Adipocyte (in vitro differentiated cells): ENCODE results near the gene NEUROG3.

ENCODE experiments used
- DNase-seq: peaks from one replicate; pipeline ENCODE4 v3.0.0-alpha.2; 2015; ENCODE audit warnings: low read depth
- H3K27me3 ChIP-seq: replicated peaks from 2 replicates; pipeline ENCODE4 v1.7.0; 2013; ENCODE audit warnings: mild to moderate bottlenecking, low read length, moderate library complexity; ENCODE audit not compliant: control insufficient read depth, insufficient read depth
- H3K36me3 ChIP-seq: 2 replicates; pipeline ENCODE4 v1.7.0; 2013; ENCODE audit warnings: low read length, mild to moderate bottlenecking, moderate library complexity; ENCODE audit not compliant: control insufficient read depth, insufficient read depth, severe bottlenecking
- H3K4me1 ChIP-seq: 2 replicates; pipeline ENCODE4 v1.7.0; 2013; ENCODE audit warnings: mild to moderate bottlenecking, low read length, moderate library complexity; ENCODE audit not compliant: control insufficient read depth, insufficient read depth
- H3K4me3 ChIP-seq: 2 replicates; pipeline ENCODE4 v1.7.0; 2013; ENCODE audit warnings: mild to moderate bottlenecking, low read length, moderate library complexity
- H3K9ac ChIP-seq: 2 replicates; pipeline ENCODE4 v1.7.0; 2013; ENCODE audit warnings: mild to moderate bottlenecking, low read length, moderate library complexity
- H3K9me3 ChIP-seq: 2 replicates; pipeline ENCODE4 v1.7.0; 2013; ENCODE audit warnings: mild to moderate bottlenecking, low read length, moderate library complexity; ENCODE audit not compliant: control insufficient read depth

The NEUROG3 gene

DNA sequence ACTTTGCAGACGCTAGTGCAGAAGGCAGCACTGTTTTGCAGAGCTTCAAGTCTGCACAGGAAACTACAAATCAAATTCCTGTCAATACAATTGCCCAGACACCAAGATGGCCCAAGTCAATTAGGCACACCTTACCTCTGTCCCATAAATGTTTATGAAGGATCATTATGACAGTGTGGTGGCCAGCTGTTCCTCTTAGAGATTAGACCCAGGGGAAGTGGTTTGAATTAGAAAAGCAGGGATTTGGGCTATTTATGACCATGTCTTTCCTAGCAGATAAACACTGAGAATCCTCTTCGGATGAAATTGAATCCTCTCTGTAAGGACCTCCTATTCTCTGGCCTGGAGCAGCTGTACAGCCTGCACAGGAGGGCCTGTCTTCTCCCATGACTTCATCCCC lies 9.9 kb upstream of the NEUROG3 start:
- no peaks in the 10 kb centered on the region for H3K36me3 ChIP-seq
- H3K9me3 ChIP-seq, result peaks cover 2% of the 10 kb centered on the region
- no peak overlapping the region for H3K9ac ChIP-seq
- H3K4me3 ChIP-seq, result no peak overlapping the region
- H3K27me3 ChIP-seq, result peaks cover 49% of the 10 kb centered on the region
- no peaks in the 10 kb centered on the region for H3K4me1 ChIP-seq
- DNase-seq, result no peak

GRCh38 chr10:69580435-69580834 lies 7.2 kb upstream of the NEUROG3 start:
- no peak for DNase-seq
- Histone ChIP-seq H3K4me3 (no peak overlapping the region), H3K4me1 (no peaks in the 10 kb centered on the region), H3K36me3 (no peaks in the 10 kb centered on the region), H3K9me3 (no peaks in the 10 kb centered on the region), H3K27me3 (peaks cover 60% of the 10 kb centered on the region), H3K9ac (no peak overlapping the region)

DNA sequence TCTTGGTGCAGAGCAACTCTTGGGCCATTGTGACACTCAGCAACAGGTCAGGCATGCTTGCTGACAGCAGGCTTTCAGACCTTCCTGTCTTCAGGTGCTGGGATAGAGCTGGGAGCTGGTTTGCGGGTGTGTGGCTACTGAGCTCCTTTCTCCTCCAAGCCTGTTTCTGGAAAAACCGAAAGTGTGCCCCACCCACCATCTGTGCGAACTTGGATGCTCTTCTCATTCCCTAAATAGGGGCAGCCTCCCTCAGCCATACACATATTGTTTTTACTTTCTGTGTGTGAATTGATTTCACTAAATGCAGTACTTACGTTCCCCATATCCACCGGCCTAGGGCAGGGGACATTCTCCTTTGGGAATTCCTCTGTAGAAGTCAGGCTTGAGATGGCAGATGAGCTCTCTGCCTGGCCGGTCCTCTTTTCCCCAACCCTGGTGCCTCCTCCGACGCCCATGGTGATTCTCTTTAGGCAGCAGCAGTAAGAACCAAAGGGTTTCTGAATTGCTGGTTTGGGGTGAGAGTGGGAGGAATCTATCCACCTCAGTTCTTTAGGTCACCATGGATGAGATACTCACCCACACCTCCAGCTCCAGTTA lies 6.3 kb upstream of the NEUROG3 start:
- H3K27me3 ChIP-seq, result peaks cover 60% of the 10 kb centered on the region
- H3K4me1 ChIP-seq, result no peaks in the 10 kb centered on the region
- H3K9me3 ChIP-seq, result no peaks in the 10 kb centered on the region
- no peak overlapping the region for H3K9ac ChIP-seq
- H3K4me3 ChIP-seq, result no peak overlapping the region
- no peaks in the 10 kb centered on the region for H3K36me3 ChIP-seq
- DNase-seq, result no peak

DNA sequence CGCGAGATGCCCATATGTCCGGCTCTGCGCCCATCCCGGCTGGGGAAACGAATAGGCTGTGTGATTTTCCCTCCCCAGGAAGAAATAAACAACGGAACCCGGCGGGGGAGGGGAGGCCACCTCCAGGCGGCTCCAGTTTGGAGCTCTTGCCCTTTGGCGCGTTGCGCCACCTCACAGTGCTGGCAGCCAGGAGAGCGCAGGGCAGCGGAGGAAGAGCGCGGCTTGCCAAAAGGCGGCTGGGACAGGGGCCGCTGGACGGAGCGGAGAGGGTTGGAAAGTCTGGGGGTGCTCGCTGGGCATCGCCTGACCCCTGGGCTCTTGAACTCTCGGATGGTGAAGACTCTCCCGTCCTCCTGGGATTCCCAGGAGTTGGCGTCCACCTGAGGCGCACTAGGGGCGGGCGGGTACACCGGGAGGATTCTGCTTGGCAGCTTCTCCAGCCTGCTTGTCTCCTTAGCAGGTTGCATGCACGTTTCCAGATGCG lies 5.3 kb upstream of the NEUROG3 start:
- Histone ChIP-seq H3K9ac (no peak overlapping the region), H3K9me3 (no peaks in the 10 kb centered on the region), H3K4me3 (no peak overlapping the region), H3K4me1 (no peaks in the 10 kb centered on the region), H3K36me3 (no peaks in the 10 kb centered on the region), H3K27me3 (peaks cover 67% of the 10 kb centered on the region)
- DNase-seq, result no peak

DNA sequence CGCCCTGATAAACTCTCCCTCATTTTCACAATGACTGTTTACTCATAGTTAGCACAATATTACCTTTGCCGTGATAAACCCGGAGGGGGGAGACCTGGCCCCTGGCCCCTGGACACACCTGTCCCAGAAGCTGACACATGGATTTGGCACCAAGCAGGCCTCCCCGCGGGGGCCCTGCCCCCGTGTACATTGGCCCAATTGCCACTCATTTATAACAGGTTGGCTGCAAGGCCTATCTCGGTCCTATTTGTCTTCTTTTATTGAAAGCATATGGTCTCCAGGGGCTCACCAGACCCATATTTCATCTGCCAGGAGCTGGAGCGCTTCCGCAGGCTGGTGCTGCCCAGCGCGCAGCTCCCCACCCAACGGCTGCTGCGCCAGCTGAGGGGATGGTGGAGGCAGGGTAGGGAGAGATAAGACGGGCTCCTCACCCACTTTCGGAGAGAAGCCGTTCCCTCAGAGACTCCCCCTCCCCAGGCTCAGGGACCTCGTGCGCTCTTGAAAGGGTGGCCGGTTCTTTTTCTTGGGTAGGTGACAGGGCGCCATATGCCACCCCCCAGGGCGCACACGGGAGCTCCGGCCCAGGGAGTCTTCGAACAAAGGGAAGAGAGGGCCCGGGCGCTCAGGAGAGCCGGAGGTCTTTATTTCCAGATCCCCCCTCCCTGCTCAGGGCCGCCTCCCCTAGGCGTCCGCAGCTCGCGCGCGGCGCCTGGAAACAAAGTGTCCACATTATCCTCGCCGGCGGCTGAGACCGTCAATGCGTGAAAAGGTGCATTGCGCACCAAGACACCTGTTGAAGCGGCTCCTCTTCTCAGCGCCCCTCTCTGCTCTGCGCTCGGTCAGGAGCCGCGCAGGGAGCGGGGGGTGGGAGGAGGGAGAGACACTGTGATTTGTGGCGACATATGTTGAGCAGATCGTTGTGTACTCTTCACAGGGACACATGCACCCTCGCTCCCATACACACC lies 4.3 kb upstream of the NEUROG3 start:
- Histone ChIP-seq H3K4me3 (no peak overlapping the region), H3K4me1 (no peaks in the 10 kb centered on the region), H3K9me3 (no peaks in the 10 kb centered on the region), H3K36me3 (no peaks in the 10 kb centered on the region), H3K9ac (no peak overlapping the region), H3K27me3 (peaks cover 71% of the 10 kb centered on the region)
- DNase-seq, result no peak

DNA sequence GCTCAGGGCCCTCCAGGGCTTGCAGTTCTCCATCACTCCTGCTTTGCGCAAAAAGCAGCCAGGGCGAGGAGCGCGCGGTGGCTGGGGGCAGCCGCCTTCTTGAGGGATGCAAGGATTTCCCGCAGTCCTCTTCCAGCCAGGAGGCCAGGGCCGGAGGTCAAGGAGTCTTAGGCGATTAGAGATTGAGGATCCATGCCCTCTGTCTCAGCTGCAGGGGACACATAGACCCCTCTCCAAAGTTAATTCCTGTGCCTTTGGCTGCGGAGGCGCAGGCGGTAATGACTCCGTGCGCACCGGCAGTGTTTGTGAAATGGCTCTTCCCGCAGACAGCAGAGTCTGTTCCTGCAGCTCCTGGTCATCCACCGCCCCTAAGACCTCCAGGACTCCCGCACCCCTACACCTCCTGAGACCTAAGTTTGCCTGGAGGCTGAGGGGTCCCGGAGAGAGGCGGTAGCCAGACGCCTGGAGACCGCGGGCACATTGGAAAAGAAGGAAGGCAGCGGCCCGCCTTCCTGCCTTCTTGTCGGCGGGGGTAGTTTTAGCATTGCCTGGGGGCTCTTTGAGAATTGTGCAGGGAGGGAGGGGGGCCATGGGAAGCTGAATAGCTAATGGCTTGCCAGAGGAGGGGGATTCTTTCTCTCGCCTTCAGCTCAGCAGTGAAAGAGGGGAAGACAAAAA lies 3.3 kb upstream of the NEUROG3 start:
- Histone ChIP-seq H3K4me3 (no peak overlapping the region), H3K9ac (no peak overlapping the region), H3K36me3 (no peaks in the 10 kb centered on the region), H3K27me3 (peaks cover 76% of the 10 kb centered on the region), H3K4me1 (no peaks in the 10 kb centered on the region), H3K9me3 (no peaks in the 10 kb centered on the region)
- peak; percentile 18 for DNase-seq

- no peaks in the 10 kb centered on the region for H3K9me3 ChIP-seq
- no peak overlapping the region for H3K4me3 ChIP-seq
- H3K27me3 ChIP-seq, result peaks cover 76% of the 10 kb centered on the region
- DNase-seq, result no peak
- no peaks in the 10 kb centered on the region for H3K36me3 ChIP-seq
- no peak overlapping the region for H3K9ac ChIP-seq
- no peaks in the 10 kb centered on the region for H3K4me1 ChIP-seq
These were observed 2.0 kb upstream of the NEUROG3 start for GRCh38 chr10:69575164-69575722.

DNA sequence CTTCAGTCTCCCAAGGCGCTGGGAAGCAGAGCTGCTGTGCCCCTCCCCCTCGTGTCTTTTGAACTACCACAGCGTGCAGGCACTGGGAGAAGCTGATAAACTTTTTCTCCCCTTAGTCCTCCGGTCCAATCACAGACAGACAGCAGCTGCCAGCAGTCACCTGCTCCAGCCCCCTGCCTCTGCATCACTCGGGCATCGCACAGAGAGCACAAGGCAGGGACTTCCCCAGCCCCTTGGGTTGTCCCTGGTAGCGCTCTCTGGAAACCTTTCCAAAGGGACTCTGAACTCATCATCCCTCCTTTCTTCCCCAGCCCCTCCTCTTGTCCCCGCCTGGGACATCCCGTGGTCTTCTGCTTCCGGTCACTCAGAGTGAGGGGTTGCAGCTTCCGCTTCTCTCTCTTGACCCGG lies 1.4 kb upstream of the NEUROG3 start:
- H3K4me3 ChIP-seq, result no peak overlapping the region
- H3K4me1 ChIP-seq, result no peaks in the 10 kb centered on the region
- no peaks in the 10 kb centered on the region for H3K36me3 ChIP-seq
- peaks cover 76% of the 10 kb centered on the region for H3K27me3 ChIP-seq
- H3K9ac ChIP-seq, result no peak overlapping the region
- DNase-seq, result no peak
- H3K9me3 ChIP-seq, result no peaks in the 10 kb centered on the region

- H3K9ac ChIP-seq, result no peak overlapping the region
- H3K27me3 ChIP-seq, result peaks cover 89% of the 10 kb centered on the region
- peak overlapping the region; percentile 23 for H3K4me3 ChIP-seq
- no peak for DNase-seq
- H3K36me3 ChIP-seq, result no peaks in the 10 kb centered on the region
- H3K9me3 ChIP-seq, result no peaks in the 10 kb centered on the region
- no peaks in the 10 kb centered on the region for H3K4me1 ChIP-seq
These were observed 815 bp downstream of the NEUROG3 start for GRCh38 chr10:69572159-69573055.

DNA sequence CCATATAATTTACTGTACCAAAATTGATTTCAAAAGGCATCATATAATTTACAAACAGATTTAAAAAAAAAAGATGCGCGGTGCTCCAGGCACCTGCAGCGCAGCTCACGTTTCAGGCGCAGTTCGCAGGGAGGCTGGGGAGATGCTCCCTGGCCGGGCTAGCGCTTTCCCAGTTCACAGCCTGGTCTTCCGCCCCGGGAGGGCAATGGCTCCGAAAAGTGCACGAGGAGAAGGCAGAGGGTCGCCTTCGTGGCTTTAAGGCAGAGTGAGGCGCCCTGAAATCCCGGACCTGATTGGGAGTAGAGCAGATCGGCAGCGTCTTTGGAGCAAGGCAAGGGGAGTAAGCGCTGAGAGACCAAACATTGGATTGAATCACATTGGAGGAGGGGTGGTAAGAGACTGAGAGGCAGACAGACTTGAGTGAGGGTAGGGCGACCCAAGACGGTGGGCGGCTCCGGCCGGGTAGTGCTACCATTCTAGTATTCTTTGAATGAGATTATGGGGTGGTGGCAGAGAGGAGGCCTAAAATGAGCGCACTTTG lies 1.5 kb downstream of the NEUROG3 start:
- H3K4me3 ChIP-seq, result no peak overlapping the region
- DNase-seq, result no peak

More for the DNA sequence above, 1.5 kb downstream of the NEUROG3 start:
- H3K9me3 ChIP-seq, result no peaks in the 10 kb centered on the region
- H3K9ac ChIP-seq, result no peak overlapping the region
- H3K27me3 ChIP-seq, result peaks cover 88% of the 10 kb centered on the region
- no peaks in the 10 kb centered on the region for H3K4me1 ChIP-seq
- no peaks in the 10 kb centered on the region for H3K36me3 ChIP-seq
